GM18517 (cell line): Measurements from ENCODE around the gene RIOX2.
A peak's percentile ranks its signal among the peaks of the same experiment; 100 is the strongest.
"Not testable (repeated sequence)": the region's sequence is repeated elsewhere in the genome, so short reads cannot be mapped to it uniquely, and the experiment has no call there.

ENCODE experiments used
- ATAC-seq: cut with Tn5 transposase; IDR thresholded peaks from one replicate; pipeline ENCODE4 v1.9.1; 2021; ENCODE audit warnings: mild to moderate bottlenecking, moderate library complexity; ENCODE audit not compliant: unreplicated experiment

The RIOX2 gene

GRCh38 chr3:97916576-97916975 lies 55.7 kb downstream of the RIOX2 start:
- no peak for ATAC-seq

GRCh38 chr3:97914388-97914787 lies 57.8 kb downstream of the RIOX2 start:
- no peak for ATAC-seq

DNA sequence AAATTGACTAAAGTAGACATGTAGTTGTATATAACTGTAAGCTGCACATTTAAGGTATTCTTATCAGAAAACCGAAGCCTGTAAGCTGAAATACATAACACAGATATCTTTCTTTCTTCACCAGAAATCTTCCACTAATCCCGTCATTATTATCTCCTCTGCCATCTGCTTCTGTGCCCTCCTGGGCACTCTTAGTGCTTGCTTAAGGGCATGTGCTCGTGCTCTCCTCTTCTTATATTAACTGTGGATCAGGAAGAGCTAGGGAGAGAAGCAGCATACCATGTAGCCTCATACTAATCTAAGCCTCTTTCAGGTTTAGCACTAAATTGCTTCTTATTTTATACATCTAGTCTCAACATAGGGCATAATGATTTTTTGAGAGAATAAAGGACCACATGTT lies 60.8 kb downstream of the RIOX2 start:
- ATAC-seq: no peak

DNA sequence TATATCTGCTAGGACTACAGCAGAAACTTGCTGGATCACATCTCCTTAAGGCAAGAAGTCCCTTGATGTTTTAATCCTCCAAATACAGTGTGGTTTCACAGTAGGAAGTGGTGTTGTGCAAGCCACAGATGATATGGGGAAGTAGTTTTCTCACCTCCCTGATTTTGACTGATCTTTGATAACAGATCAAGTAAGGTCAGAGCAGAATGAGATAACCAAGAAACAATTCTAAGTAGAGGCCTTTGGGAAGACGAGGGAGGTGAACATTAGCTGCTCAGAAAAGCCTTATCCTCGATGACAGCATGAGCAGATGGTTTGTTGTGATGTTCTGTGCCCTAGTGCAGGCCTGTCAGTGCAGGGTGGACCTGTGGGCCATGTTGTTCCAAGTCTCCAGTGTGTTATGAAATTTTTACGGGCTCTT lies 61.3 kb downstream of the RIOX2 start:
- ATAC-seq: no peak

- ATAC-seq: not testable (repeated sequence)
Observed at GRCh38 chr3:97910236-97910831, 61.9 kb downstream of the RIOX2 start.

DNA sequence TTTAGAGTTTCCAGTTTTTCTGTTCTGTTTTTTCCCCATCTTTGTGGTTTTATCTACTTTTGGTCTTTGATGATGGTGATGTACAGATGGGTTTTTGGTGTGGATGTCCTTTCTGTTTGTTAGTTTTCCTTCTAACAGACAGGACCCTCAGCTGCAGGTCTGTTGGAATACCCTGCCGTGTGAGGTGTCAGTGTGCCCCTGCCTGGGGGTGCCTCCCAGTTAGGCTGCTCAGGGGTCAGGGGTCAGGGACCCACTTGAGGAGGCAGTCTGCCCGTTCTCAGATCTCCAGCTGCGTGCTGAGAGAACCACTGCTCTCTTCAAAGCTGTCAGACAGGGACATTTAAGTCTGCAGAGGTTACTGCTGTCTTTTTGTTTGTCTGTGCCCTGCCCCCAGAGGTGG lies 62.4 kb downstream of the RIOX2 start:
- not testable (repeated sequence) for ATAC-seq

- ATAC-seq: no peak
Observed at GRCh38 chr3:97901313-97902248, 70.7 kb downstream of the RIOX2 start.

- no peak for ATAC-seq
Observed at GRCh38 chr3:97899331-97899730, 72.9 kb downstream of the RIOX2 start.

DNA sequence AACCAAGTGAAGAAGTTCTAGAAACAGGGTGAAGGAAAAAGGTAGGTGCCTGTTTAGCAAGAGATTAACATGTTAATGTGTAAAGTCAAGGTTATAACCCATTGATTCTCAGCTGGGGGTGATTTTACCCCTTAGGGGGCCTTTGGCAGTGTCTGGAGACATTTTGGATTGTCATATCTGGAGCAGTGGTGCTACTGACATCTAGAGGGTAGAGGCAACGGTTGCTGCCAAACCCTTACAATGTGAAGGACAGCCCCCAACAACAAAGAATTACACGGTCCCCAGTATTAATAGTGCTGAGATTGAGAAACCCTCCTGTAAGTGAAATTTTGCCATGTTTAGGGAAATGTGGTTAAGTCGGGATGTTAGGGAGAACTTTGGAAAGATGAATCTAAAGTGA lies 75.7 kb downstream of the RIOX2 start:
- ATAC-seq: no peak

- no peak for ATAC-seq
Observed at GRCh38 chr3:97896129-97896528, 76.1 kb downstream of the RIOX2 start.

- ATAC-seq: peak; percentile 89
Observed at GRCh38 chr3:97895216-97895615, 77.0 kb downstream of the RIOX2 start.

DNA sequence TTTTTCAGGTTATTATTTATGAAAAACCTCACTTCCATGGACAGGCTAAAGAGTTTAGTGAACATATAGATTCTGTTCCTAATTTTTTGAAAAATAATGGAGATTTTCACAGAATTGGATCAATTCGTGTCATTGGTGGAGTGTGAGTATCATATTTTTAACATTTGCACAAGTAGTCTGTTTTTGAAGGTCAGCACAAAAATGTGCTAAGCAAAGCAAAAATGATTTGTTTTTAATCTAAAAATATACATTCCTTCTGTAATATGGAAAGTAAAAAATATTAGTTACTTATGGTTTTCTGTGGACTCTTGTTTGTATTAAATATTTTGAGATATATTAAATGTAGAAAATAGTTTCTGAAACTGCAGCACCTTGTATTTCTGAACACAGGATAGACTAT lies 79.4 kb downstream of the RIOX2 start:
- ATAC-seq: no peak
